GM15510 (cell line): ENCODE results near the gene NOL6.

Source experiments
- POLR2A ChIP-seq: IDR thresholded peaks from 3 replicates; pipeline ENCODE4 v1.6.1; 2011; ENCODE audit warnings: borderline replicate concordance; ENCODE audit not compliant: insufficient read length; ENCODE audit errors: extremely low read depth

The NOL6 gene

DNA sequence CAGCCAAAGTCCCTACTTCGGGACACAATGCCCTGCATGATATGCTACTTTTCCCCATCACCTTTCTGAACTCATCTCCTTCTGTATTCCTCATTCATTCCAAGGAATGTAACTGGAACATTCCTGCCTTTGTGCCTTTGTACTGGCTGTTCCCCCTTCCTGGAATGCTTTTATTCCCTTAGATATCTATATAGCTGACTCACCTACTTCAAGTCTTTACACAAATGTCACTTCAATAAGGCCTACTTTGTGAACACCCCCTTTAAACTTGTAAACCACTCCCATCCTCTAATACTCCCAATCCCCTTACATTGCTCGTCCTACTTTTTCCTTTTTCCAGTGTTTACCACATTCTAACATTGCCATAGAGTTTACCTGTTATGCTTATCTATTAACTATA lies 2.4 kb downstream of the NOL6 start:
- no peak for TF ChIP-seq POLR2A

DNA sequence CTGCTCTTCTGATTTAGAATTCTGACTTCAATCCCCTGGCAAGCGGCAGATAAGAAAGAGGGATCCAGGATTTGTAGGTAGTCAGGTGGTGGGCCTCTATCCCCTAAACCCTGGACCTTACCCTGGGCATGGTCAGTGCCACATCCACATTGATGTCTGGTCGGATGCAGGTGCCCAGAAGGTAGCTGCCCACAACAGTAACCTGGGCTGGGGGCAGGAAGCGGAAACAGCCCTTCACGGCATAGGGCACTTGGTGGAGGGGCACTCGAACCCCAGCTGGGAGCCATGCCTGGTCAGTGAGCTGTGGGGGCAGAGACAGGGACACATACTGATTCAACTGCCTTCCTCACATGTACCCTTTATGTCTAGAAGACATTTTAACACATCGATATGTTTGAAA lies 3.8 kb downstream of the NOL6 start:
- no peak for TF ChIP-seq POLR2A

DNA sequence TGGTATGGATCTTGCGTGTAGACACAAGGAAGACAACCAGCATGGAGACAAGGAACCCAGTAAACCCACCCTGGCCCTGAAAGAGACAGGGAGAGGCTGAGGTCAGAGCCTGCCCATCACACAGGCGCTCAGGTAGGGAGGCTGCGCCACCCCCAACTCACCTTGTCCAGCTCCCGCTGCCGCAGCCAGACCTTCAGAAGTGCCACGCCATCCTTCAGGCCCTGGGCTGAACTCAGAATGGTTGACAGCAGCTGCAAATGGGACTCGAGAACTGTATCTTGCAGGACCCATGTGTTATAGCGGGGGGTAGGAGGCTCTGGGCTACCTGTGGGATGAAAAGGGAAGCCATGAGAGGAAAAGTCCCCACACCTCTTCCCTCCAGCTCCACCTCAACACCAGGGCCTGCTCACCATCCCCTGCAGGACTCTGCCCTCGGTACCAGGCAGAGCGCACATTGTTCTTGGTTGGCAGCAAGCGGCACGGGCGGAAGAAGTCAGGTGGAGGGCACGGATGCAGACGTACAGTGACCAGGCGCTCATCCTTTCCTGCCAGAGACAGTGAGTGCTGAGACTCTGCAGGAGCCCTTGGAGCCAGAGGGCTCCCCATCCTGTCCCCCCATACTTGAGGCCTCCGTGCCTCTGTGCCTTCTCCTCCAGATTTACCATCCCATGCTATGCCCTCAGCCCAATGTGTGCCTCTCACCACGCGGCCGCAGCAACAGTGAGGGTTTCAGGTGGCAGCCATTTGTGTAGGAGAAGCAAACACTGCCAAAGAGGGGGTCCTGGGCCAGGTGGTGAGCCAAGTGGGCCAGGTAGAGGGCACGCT lies 4.7 kb downstream of the NOL6 start:
- TF ChIP-seq POLR2A, result no peak

DNA sequence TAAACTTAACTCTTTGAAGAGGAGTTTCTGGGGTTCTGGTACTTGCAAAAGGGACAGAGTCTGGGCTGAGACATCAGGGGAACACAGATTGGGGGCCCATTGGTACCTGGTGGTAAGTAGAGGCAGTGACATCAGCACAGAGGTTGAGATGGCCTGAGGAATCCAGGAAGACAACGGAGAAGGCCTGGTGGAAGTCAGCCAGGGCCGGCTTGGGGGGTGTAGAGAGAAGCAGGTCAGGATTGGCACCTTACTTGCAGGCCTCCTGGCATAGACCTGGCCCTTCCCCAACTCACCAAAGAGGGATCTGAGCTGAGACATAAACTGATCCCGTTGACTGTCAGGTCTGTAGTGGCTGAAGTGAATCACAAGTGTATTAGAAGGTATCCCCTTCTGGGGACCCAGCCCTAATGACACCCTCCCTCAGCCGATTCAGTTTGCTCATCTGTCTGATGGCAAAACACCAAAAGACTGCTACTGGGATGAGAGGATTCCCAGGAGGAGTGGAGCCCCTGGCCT lies 5.5 kb downstream of the NOL6 start:
- no peak for TF ChIP-seq POLR2A

DNA sequence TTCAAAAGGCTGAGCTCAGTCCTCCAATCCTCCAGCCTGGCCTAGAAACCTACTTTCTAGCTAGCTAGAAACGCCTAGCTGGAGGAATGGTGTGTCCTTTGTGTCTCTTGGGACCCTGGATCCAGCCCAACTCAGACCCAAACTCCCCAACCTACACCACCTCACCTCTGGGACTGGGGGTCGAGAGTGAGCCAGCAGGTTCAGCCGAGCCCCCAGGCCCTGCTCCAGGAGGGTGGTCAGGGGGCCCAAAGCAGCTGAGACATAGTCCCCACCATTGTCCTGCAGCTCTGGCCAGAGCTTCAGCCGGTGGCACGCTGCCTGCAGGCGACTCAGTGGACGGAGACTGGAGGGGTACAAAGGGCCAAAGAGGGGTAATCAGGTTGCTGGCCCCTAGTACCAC lies 6.2 kb downstream of the NOL6 start:
- TF ChIP-seq POLR2A, result no peak

DNA sequence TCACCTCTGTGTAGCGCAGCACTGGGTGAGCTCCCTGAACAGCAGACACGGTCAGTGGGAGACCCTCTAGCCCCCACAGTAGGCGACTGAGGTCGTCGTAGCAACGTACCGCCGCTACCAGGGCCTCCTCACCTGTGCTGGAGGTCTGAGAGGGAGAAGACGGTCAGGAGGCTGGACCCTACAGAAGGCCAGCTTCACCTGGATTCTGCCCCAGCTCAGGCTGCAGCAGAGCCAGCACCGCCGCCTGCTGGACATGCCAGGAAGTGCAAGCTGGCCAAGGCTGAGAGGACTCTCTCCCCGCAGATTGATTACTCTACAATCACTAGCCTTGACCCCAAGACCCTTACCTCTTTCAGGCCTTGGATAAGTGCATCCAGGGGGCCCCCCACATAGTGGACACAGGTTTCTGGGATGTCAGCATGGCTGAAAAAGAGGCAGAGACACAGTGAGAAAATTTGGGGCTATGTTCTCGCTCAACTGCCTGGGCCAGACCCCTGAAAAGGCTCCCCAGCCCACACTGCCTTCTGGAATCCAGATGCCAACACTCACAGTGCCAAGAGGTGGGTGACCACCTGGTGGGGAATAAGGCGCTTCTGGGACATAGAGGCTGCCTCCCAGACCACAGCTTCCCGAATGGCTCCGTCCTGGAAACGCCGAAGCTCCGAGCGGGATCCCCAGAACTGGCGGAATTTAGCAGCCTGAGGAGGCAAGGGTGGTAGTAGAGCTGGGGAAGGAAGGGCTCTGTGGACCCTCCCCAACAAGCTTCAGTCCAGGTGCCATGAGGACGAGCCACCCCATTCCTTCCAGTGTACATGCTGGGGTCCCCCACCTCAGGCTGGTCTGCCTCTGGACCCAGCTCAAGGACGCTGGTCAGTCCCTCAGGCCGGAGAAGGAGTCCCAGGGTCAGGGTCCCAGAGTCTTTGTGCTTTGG lies 6.9 kb downstream of the NOL6 start:
- no peak for TF ChIP-seq POLR2A

DNA sequence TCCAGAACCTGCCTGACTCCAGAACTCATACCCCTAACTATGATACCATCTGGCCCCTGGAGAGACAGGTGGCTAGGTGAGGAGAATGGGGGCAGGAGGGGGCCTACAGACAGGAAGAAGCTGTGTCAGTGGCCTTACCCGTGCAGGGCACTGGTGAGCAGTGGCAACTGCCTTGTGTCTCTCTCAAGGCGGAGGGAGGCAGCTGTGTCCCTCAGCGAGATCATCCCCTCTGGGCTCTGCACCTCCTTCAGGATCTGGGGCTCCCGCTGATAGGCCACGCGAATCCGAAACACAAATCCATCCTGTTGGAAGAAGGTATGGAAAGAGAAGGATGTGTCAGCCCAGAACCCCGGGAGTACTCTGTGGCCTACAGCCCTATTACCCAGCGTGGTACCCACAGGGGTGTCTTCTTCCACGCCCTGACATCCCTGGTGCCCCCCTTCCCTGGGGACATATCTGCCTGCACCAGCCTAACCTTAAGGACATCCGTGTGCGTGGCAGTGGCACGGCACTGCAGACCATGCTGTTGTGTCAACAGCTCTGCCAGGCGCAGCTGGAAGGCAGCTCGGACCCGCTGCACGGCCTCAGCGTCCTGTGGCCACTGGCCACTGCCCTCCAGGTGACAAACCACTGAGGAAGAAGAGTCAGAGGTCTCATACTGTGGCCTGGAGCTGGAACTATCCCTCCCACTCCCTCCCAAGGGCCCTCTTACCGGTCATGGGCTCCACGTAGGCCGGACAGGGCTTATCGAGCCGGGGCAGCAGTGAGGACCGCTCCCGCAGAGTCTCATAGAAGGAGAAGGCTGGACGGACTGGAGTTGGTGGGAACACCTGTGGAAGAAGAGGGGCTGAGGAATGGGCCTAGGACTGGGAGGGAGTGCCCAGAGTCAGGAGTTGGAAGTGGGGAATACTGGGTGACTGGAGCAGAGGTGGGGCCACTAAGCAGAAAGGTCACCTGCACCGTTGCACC lies 7.8 kb downstream of the NOL6 start:
- TF ChIP-seq POLR2A, result no peak

DNA sequence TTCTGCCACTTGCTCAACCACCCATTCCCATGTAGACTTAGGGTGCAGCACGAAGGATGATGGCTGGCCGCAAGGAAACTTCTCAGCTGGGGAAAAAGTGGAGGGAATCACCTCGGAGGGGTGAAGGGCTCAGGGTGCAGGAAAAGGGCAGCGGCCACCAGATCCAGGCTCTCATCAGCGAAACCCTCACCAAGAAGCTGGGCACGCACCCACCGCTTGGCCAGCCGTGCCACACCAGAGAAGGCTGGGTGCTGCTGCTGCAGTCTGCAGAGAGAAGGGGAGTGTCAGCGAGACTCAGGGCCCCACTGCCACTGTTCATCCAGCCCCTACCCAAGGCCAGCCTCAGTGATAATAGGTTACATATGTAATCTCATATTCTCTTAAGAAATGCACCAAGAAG lies 8.6 kb downstream of the NOL6 start:
- no peak for TF ChIP-seq POLR2A

DNA sequence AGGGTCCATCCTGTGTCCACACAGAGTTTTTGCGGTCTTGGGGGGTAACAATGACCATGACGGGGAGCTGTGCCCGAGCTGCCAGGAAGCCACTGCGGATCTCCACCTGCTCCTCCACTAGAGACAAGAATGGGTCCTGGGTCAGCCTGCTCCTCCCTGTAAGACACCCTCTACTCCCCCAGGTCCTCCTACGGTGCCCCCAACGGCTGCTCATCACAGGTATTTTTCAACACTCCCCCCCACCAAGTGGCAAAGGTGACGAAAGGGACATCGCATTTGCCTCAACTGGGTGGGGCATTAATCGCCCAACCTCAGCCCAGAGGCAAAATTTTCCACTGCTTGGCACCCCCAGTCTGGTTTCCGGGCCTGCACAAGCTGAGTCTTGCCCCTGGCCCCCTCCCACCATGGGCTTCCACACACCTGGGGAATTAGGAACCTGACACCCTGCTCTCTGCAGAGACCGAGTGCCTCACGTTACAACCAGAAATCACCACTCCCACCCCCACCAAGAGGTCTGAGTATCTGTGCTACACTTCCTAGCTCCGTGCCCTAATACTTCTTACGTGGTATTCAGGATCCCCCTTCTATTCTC lies 9.6 kb downstream of the NOL6 start:
- TF ChIP-seq POLR2A, result no peak

DNA sequence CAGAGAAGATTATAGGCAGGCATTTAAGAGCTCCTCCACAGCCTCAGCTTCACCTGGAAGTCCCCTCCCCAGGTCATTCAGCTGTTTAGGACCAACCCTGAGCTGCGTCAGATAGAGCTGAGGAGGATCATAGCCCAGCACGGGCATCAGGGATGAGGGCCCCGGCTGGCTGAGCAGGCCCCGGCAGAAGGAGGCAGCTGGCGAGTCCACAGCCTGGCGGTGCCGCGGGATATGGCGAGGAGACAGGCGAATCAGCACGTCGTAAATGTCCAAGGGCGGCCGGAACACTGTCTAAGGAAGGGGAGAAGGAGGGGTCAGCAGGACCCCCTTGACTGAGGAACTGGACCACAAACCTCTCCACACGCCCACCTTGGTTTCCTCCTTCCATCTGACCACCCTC lies 10.6 kb downstream of the NOL6 start:
- no peak for TF ChIP-seq POLR2A

DNA sequence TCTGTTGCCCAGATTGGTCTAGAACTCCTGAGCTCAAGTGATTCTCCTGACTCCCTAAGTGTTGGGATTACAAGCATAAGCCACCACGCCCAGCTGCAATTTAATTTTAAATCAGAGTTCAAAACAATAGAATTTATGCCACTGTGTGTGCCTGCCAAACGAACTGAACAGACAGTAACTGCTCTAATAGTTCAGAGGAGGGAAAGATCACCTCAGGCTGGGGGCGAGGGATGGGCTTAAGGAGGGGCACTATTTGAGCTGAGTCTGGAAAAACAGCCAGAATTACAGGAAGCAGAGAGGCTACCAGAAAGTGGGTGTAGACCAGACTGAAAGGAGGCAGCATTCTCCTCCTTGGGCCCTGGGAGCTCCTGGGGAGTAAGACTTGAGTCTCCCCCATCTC lies 12.2 kb downstream of the NOL6 start:
- TF ChIP-seq POLR2A, result no peak

DNA sequence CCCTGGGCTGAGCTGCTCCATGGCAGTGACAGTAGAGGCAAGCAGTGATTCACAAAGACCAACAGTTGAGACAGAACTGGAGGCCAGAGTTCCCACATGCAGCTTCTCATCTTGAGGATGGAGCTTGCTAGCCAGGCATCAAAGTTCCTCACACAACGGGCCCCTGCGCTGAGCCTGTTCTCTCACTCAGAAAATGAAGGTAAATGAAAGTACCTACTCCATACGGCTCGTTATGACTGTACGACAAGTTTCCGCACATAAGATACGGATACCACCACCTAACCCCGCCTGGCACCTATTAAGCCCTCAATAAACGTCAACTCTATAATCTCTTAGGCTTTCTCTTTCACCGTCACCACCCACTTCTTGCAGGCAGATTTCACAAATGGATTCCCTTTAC lies 12.9 kb downstream of the NOL6 start:
- TF ChIP-seq POLR2A, result no peak

DNA sequence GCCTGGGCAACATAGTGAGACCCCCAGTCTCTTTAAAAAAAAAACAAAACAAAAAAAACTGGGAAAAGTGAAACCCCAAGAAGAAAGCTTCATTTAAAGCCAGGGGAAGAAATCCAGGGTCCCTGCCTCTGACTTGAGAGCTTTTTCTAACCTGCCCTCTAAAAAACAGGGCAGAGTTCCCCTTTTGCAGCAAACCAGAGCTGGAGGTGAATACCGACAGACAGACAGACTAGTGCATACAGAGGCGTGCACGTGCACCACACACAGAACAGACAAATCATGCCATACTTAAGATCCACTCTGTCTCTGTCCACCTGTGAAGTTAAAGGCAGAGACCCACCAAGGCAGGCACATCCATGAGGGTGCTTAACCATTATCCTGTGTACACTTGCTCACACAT lies 14.6 kb downstream of the NOL6 start:
- TF ChIP-seq POLR2A, result no peak

DNA sequence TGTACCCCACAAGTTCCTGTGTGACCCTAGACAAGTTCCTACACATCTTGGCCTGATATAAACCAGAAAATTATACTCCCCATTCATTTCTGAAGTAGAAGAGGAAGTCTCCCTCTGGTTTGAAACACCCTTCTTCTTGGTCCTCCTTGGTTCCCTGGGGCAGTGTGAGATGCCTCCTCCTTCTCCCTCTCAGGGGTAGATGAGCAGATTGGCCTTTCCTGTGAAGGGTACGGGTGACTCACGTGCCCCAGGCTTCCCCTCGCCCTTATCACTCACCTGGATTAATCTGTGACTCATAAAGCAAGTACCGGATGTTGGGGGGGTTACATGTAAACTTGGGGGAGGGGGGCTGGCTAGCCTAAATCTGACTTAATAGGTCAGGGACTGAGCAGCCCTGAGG lies 15.3 kb downstream of the NOL6 start:
- TF ChIP-seq POLR2A, result no peak
